Raji (cell line): ENCODE results near the gene ADGRE3.

Experiments
- POLR2A ChIP-seq: IDR thresholded peaks from 2 replicates; pipeline ENCODE4 v1.6.1; 2011; ENCODE audit warnings: low read depth, low read length, control low read depth; ENCODE audit not compliant: insufficient read depth

Gene ADGRE3

GRCh38 chr19:14677464-14677863 lies 2.8 kb upstream of the ADGRE3 start:
- no peak for TF ChIP-seq POLR2A

- TF ChIP-seq POLR2A = no peak
These were observed 2.1 kb upstream of the ADGRE3 start for GRCh38 chr19:14676762-14677161.

GRCh38 chr19:14673088-14673487 lies 1.6 kb downstream of the ADGRE3 start:
- no peak for TF ChIP-seq POLR2A

GRCh38 chr19:14672188-14672872 lies 2.3 kb downstream of the ADGRE3 start:
- no peak for TF ChIP-seq POLR2A

- no peak for TF ChIP-seq POLR2A
These were observed 4.2 kb downstream of the ADGRE3 start for GRCh38 chr19:14670408-14670807.

GRCh38 chr19:14669940-14670339 lies 4.7 kb downstream of the ADGRE3 start:
- no peak for TF ChIP-seq POLR2A

GRCh38 chr19:14661372-14661924 lies 13.2 kb downstream of the ADGRE3 start:
- TF ChIP-seq POLR2A = no peak

GRCh38 chr19:14659874-14660489 lies 14.7 kb downstream of the ADGRE3 start:
- no peak for TF ChIP-seq POLR2A

- TF ChIP-seq POLR2A = no peak
These were observed 18.9 kb downstream of the ADGRE3 start for GRCh38 chr19:14655726-14656125.

GRCh38 chr19:14654786-14655560 lies 19.7 kb downstream of the ADGRE3 start:
- TF ChIP-seq POLR2A = no peak

GRCh38 chr19:14650161-14650560 lies 24.5 kb downstream of the ADGRE3 start:
- no peak for TF ChIP-seq POLR2A

GRCh38 chr19:14649020-14649419 lies 25.6 kb downstream of the ADGRE3 start:
- no peak for TF ChIP-seq POLR2A

- TF ChIP-seq POLR2A = no peak
These were observed 26.1 kb downstream of the ADGRE3 start for GRCh38 chr19:14648506-14648905.

GRCh38 chr19:14639536-14640277 lies 34.9 kb downstream of the ADGRE3 start:
- TF ChIP-seq POLR2A = no peak

GRCh38 chr19:14632286-14632685 lies 42.4 kb downstream of the ADGRE3 start:
- no peak for TF ChIP-seq POLR2A
